EH (cell line): ENCODE results near the gene PCOLCE2.
"Not testable (repeated sequence)": the region's sequence is repeated elsewhere in the genome, so short reads cannot be mapped to it uniquely, and the experiment has no call there.

Experiments used
- DNase-seq: peaks from one replicate; pipeline ENCODE4 v3.0.0-alpha.2; 2015; ENCODE audit warnings: low read depth

Gene PCOLCE2

DNA sequence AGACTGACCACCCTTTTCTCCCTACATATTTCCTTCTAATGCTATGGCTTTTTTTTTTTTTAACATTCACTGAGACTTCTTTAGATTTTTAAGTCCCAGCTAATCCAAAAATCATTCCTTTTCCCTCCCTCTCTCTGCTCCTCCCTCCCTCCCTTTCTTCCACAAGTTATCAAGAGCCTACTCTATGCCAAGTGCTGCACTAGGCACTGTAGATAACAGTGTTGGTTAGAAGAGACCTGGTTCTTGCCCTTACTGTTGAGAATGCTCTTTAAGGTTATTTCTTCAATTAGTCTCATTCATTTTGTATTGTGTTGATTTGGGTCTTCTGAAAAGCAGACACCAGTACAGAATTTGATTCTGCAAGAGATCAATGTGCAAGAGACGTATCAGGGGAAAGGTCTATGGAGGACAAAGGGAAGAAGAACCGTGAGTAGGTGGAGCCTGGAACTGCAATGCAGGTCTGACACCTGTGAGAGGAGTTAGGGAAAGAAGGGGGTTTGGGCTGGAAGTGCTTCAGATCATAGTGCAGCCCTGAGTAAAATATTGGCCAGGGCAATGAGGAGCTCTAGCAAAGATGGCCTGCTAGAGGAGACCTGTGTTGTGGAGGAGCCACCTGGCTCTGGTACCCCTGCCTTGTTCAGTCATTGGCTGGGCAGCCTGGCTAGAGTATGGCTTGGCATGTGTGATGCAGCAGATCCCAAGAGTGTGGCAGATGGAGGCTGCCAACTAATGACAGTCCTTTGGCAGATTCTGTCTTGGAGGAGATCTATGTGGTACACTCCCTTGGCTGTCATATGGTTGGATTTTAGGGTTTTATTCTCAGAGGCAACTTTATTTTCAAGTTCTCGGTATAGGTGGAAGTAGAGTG, 9.7 kb upstream of the PCOLCE2 start:
- no peak for DNase-seq

DNA sequence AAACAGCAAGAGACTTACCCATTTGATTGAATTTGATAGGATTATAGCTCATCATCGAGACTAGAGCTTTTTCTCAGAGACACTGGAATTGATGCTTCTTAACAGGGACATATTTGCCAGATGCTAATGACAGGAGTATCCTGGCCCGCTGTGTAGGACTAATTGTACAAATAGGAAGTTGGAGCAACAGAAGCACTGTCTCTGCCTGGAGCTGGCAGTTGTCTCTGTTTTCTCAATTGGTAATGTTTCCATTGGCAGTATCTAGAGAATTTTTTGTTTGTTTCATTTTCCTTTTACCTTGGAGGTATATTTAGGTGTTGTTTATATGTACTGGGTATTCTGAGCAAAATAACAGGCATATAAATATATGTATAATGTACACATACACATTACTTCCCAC, 8.9 kb upstream of the PCOLCE2 start:
- no peak for DNase-seq

DNA sequence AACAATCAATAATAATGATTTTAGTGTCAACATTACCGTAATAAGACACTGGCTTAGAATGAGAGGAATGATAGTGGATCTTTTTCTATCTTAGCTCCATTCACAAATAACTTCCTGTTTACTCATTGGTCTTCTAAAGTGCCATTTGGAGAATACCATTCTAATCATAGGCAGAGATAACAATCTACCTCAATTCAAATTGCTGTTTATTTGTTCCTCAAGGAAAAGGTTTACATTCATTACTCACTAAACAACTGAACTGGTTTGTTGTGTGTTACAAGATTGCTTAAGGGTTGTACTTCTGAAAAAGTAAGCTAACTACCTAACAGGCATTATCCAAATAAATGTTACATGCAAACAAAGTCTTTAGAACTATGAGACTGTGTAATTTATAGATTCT, 8.1 kb upstream of the PCOLCE2 start:
- no peak for DNase-seq

DNA sequence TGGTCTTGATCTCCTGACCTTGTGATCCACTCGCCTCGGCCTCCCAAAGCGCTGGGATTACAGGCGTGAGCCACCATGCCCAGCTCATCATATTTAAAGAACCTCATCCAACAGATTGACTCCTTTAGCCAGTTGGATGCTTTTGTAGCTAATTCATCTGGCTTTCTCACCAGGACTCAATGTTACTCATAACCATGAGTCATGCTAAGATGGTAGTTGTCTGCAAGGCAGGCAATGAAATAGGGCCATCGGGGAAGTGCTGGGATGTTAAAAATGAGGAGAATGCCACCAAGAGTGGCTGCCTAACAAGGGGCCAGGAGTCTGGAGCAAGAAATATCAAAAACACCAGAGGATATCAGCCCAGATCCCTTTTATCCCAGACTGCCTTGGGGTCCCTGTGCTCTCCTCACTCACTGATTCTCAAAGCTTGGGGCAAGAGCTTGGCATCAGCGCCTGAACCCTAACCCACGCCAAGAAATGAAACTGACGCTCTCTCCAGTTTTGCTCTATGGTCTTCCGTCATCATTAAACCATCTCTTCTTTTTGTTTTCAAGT, 7.4 kb upstream of the PCOLCE2 start:
- DNase-seq, result peak; percentile 89

DNA sequence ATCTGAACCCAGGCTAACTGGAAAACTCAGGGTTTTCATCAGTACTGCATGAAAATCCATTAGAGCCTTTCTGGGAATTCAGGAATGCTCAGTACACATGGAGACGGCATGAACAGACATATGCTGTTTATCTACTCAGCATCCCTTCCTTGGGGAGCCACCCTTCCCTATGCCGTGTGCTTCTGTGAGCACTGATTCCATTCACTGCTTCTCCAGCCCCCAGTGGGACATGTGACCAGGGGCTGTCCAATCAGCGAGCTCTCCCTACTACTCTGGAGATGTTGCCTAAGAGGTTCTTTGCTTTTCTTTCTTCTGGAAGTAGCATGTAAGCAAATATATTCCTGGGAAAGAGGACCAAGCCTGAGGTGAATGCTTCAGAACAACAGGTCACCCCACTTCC, 5.6 kb upstream of the PCOLCE2 start:
- DNase-seq, result no peak

DNA sequence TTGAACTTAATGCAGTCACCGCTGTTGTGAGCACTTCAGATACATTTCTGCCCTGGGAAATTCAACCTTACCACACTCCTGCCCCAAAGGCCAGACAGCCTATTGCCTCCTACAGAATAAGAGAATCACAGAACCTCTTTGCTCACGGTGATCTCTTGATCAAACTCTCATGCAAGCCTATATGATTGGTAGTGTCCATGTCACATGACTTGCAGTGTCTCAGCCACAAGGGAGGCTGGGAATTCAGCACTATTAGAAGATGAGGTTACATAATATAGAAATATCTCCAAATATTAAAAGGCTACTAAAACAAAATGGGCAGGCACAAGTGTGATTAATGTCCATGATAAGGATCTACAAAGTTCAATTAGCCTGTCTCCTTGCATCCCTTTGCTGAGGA, 3.8 kb upstream of the PCOLCE2 start:
- DNase-seq, result no peak

DNA sequence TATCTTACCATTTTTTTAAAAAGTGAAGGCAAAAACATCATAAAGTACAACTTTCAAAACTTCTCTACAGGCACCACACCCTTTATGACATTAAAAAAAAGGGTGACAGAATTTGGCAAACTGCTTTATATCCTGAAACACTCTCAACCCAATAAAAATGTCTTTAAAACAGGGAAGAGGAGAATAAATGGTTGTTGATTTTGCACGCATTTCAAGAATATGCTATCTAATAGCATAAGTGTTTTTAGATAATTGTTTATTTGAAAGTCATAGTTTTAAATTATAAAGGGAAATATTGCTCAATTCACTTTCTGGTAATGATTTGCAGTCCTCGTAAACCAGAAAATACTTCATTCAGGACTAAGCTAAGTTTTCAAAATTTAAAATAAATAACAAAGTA, 1.7 kb upstream of the PCOLCE2 start:
- no peak for DNase-seq

DNA sequence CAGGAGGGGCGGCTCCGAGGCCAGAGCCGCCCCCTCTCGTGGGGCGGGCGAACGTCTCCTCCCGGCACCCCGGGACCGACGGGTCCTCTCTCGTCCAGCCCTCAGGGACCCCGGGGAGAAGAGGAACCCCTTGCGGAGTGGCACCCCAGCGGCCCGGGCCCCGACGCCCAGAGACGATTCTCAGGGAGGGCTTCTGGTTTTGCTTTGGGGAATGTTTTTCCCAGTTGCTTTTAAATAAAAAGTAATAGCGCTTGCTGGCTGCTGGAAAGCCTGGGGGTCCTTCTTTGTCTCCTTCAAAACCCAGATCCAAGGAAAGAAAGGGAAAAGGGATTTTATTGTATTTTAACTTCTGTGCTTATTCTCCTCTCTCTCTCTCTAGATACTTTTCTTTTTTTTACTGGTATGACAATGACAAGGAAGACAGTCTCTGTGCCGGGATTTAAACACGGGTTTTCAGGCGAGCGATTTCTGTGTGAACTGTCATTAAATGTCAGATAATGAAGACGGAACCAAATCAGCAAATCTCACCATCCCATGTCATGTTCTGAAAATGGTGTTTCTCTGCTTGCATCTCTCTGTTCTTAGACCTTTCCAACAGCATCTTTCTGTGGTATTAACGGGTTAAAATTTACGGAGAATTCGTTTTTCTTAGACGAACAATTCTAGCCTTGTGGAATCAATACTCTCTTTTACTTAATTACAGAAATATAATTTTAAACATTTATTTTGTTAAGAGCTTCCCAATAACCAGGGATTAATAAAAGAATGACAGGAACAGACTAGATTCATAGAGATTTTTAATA, 530 bp upstream of the PCOLCE2 start:
- DNase-seq, result no peak

DNA sequence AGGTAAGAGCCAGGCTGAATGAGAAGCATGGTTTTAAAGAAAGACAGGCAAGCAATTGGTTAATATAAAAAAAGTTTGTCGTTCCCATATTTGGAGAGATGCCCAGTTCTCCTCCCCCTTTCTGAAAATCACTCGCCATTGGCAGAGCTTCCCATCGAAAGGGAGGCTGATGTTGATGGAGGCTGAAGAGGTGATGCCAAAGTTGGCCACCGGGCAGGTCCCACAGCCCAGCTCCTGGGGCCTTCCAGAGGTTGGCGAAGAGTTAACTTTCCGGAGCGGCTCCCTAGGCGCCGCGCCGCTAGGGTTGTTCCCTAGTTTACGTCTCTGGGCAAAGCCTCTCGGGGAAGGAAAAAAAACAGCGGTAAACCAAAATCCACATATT, 793 bp downstream of the PCOLCE2 start:
- DNase-seq, result peak; percentile 34

DNA sequence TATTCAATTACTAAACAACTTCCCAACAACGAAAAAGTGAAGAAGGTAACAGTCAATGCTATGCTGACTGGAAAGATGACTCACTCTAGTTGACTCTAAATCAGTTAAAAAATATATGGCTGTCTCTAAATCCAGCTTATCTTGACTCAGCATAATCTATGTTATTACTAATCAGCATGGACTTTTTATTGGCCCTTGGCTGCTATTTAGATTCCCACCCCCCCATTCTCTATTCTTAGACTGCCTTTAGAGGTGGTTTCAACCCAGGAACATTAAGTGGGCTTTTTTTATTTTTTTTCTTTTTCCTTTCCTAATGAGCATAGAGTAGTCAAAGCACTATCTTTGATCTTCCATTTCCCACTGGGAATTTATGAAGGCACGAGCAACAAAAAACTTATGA, 1.9 kb downstream of the PCOLCE2 start:
- peak; percentile 88 for DNase-seq

DNA sequence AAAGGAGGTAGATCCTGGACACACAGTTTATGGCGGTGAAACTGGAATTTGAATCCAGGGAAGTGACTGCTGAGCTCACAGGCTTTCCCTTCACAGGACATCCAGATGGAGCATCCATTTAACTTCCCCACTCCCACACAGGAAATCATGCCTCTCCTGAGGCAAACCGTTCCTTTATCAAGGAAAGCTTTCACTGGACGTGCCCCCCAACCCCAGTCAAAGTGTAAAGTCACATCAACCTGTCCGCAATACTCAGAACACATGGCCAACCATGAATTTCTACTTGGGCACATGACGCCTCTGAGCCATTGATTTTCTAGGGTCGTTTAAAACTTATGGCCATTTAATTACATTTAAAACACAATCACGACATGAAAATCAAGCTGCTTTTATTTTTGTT, 2.9 kb downstream of the PCOLCE2 start:
- DNase-seq, result no peak

DNA sequence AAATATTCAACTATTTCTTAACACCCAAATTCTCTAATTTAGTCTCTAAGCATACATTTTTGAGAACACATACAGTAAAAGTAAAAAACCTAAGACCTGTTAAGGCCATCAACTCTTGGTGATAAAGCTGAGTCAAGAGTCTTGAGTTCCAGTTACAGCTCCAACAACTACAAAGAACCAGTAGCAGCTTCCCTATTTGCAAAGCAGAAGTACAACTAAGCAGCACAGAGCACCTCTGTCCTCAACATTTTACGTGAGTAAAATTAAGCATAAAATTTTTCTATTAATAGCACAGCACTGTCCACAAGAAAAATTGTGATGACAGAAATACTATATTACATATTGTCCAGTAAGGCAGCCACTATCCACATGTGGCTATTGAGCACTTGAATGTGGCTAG, 4.4 kb downstream of the PCOLCE2 start:
- DNase-seq, result no peak

DNA sequence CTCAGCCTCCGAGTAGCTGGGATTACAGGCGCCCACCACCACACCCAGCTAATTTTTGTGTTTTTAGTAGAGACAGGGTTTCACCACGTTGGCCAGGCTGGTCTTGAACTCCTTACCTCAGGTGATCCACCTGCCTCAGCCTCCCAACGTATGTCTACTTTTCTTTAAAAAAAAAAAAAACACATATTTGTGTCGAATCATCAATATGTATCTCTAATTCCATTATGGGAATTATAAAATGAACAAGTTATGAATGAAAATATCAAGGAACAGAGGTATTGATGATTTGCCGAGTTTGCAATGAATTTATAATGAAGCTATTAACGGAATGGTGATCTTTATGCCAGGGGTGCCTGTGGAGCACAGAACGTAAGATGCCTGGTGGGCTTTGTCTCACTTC, 5.3 kb downstream of the PCOLCE2 start:
- DNase-seq, result not testable (repeated sequence)

DNA sequence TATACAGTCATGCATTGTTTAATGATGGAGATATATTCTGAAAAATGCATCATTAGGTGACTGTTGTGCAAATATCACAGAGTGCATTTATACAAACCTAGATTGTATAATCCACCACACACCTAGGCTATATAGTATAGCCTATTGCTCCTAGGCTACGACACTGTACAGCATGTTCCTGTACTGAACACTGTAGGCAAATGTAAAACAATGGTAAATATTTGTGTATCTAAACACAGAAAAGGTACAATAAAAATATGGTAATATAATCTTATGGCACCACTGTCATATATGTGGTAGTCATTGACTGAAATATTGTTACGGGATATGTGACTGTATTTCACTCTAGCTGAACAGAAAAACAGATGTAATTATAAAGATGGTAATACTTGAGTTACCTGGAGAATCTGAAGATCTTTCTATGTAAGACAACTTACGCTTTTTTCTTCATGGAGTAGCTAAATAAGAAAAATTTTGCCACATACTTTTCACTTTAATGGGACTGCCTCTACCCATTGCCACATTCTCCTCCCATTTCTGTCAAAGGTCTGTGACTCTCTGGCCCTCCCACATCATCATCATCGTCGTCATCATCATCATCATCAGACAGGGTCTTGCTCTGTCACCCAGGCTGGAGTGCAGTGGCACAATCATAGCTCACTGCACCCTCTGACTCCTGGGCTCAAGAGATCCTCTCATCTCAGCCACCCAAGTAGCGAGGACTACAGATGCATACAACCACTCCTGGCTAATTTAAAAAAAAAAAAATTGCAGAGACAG, 7.2 kb downstream of the PCOLCE2 start:
- no peak for DNase-seq

DNA sequence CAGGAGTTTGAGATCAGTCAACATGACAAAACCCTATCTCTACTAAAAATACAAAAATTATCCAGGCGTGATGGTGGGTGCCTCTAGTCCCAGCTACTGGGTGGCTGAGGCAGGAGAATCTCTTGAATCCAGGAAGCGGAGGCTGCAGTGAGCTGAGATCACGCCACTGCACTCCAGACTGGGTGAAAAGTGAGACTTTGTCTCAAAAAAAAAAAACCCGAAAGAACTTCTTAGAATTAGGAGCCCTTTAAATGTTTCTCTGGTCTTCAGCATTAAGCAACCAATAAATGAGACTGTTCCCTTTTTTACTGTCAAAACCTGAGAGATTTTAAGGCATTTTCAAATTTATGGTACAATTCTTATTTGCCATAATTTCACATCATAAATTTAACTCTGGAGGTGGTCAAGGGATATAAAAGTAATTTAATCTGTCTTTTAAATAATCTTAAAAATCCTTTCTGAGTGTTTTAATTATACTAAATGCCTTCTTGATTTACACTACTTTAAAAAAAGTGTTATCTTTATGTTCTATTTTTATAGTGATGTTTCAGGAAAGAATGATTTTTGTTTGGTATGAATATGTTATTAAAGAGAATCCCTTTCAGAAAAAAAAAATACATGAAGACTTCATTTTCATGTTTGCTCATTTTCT, 10.1 kb downstream of the PCOLCE2 start:
- DNase-seq, result no peak

DNA sequence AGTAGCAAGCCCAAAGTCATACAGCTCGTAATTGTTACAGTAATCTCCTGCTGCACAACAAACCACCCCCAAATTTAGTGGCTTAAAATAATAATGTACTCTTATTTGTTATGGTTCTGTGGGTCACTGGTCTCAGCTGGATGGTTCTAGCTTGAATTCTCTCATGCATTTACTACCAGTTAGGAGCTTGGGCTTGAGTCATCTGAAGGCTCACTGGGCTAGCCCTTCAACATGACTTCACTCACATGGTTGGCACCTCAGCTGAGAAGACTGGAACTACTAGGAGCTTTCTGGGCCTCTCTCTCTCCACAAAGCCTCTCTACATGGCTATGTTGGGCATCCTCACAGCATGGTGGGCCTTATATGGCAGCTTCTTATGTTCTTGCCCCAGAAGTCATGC, 12.5 kb downstream of the PCOLCE2 start:
- no peak for DNase-seq

DNA sequence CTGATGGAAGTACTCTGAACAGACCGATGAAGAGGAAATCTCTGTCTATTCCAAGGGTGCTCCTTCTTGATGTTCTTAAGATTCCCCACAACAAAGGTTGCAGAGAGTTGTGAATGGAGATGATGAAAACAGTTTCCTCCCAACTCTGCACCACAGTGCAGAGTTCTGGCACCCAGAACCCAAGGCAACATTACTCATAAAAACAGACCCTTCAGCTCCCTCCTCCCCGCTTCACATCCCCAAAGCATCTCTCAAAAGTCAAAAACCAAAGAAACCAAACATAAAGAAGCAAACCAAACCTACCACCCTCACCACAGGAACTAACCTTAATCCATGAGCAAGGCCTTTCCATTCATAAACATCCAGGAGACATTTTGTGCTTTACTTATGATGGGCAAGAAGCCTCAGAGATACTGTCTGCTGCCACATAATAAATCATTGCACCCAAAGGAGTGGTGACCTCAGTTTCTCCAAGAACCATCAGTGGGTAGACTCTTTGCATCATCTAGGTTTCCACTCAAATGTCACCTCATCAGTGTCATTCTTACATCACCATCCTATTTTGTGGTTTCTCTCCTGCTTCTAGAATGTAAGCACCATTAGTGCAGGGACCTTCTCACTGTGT, 13.2 kb downstream of the PCOLCE2 start:
- DNase-seq, result no peak

DNA sequence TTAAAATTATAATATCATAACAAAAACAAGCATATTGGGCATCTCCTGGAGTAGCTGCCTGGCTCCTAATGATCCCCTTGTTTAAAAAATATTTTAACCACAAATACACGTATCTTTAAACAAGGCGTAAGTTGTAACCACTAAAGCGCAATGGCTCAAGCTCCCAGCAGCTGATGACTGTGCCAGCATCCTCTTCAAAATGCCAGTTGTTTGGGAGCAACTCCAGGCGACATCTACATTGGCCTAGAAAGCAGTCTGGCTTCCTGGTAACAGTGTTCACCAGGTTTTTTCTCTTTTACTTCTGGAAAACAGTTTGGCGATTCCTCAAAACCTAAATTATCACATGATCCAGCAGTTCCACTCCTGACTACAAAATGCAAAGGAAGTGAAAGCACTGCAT, 13.8 kb downstream of the PCOLCE2 start:
- no peak for DNase-seq

DNA sequence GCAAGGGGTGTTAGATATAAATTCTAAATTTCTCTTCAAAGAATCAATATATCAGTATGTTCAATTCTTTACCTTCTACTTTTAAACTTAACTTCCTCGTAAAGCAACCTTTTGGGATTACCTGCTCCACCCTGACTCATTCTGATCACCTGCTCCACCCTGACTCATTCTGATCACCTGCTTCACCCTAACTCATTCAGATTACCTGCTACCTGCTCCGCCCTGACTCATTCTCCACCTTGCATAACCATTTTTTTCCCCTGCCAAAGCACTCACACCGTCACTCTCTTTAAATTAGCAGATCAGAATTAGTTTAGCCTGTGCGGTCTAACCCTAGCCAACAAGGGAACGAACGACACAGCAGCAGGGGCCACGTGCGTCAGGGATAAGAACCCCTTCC, 20.5 kb downstream of the PCOLCE2 start:
- DNase-seq, result not testable (repeated sequence)

DNA sequence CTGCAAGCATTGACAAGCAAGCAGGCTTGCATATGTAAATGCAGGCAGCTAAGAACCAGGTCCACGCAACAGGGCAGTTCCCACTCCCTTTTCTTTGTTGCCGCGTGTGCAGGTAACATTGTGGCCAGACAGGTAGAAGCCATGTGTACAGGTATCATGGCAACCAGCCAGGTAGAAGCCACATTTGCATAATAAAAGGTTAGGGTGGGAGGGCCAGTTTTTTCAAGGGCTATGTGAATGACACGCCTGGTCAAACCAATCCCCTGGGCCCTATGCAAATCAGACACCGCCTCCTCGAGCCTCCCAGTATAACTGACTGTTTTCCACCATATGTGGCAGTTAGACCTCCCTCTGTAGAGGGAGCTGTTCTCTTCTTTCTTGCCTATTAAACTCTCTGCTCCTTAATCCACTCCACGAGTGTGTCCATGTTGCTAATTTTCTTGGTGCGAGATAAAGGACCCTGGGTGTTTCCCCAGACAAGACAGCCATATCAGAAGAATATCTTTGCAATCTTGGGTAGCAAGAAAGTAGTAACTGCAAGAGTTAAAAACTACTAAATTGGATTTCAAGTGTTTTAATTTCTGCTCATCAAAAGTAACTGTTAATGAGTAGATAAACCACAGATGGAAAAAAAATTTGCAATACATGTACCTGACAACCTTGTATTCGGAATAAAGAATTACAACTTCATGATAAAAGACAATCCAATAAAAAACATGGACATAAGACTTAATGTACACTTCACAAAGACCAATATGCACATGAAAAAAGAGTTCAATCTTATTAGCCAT, 21.8 kb downstream of the PCOLCE2 start:
- DNase-seq, result no peak
